Vagina (tissue), 2 donors: ENCODE measurements around the gene CSNK1D. TPM values are rescaled to one million over a fixed set of nuclear protein-coding genes. Genes with fewer than 3 reads are reported as not detected.

ENCODE experiments used
- DNase-seq, 2 donors: peaks; one replicate each; pipeline ENCODE4 v3.0.0-alpha.2; 2017; ENCODE audit errors: extremely low spot score in 2 of 2
- H3K27ac ChIP-seq: fragments of 200-600 bp; sonication (generic); one replicate; pipeline ENCODE4 v1.5.1; 2019
- H3K27me3 ChIP-seq: fragments of 200-600 bp; sonication (generic); one replicate; pipeline ENCODE4 v1.5.1; 2019
- H3K36me3 ChIP-seq, 2 donors: fragments of 200-600 bp; sonication (generic); one replicate each; pipeline ENCODE4 v1.5.1; 2017 to 2019
- H3K4me1 ChIP-seq: fragments of 200-600 bp; sonication (generic); one replicate; pipeline ENCODE4 v1.5.1; 2019
- H3K4me3 ChIP-seq, 2 donors: fragments of 200-600 bp; sonication (generic); 1 replicate in 1 of 2; 2 replicates in 1 of 2; pipeline ENCODE4 v1.5.1; 2016 to 2019
- H3K9me3 ChIP-seq: fragments of 200-600 bp; sonication (generic); one replicate; pipeline ENCODE4 v1.5.1; 2019
- CTCF ChIP-seq, 3 experiments: fragments of 450-650 bp in 2 of 3; fragments of 200-600 bp in 1 of 3; sonication (generic) in 1 of 3; IDR thresholded peaks; one replicate each; pipeline ENCODE4 v1.5.1; 2017 to 2019; ENCODE audit warnings: antibody characterized with exemption in 3 of 3, mild to moderate bottlenecking in 2 of 3, moderate library complexity in 2 of 3
- POLR2A ChIP-seq, 2 donors: fragments of 450-650 bp; IDR thresholded peaks; one replicate each; pipeline ENCODE4 v1.6.1; 2017; ENCODE audit warnings: antibody characterized with exemption in 2 of 2, mild to moderate bottlenecking in 2 of 2, moderate library complexity in 2 of 2
- POLR2AphosphoS5 ChIP-seq, 2 donors: sonication (generic); formaldehyde crosslinking; IDR thresholded peaks; one replicate each; pipeline ENCODE4 v1.9.0; 2017; ENCODE audit warnings: antibody characterized with exemption in 2 of 2, mild to moderate bottlenecking in 2 of 2, low read depth in 1 of 2; ENCODE audit not compliant: insufficient read depth in 1 of 2
- intact Hi-C: fragments of 100-400 bp; cut with DNase I; formaldehyde crosslinking; loops from one replicate; pipeline ENCODE4 v1.15.1; 2023
- total RNA-seq: library from RNA; depleted of rRNA; stranded (reverse); fragments of >200 nt; gene quantifications from one replicate; pipeline ENCODE4 v1.2.3, GENCODE V29; 2016

Gene CSNK1D
- total RNA-seq, 1 donor from 2014 or later: 67.8 TPM

- Histone ChIP-seq H3K4me1 (peaks cover 89% of the 10 kb centered on the region), H3K9me3 (no peaks in the 10 kb centered on the region), H3K27ac (peak overlapping the region; percentile 85), H3K27me3 (no peaks in the 10 kb centered on the region), H3K4me3 (peak overlapping the region; percentile 21 to 39), H3K36me3 (no peaks in the 10 kb centered on the region)
- TF ChIP-seq CTCF (IDR thresholded peaks at IDR 0.05) (no peak), POLR2AphosphoS5 (IDR thresholded peaks at IDR 0.05; ENCODE audit: insufficient read depth in 1 of 2, low read depth in 1 of 2) (no peak), POLR2A (IDR thresholded peaks at IDR 0.05) (no peak)
- intact Hi-C loops: no loop called here
- no peak for DNase-seq
Observed at GRCh38 chr17:82237746-82238471, 35.6 kb downstream of the CSNK1D start.

DNA sequence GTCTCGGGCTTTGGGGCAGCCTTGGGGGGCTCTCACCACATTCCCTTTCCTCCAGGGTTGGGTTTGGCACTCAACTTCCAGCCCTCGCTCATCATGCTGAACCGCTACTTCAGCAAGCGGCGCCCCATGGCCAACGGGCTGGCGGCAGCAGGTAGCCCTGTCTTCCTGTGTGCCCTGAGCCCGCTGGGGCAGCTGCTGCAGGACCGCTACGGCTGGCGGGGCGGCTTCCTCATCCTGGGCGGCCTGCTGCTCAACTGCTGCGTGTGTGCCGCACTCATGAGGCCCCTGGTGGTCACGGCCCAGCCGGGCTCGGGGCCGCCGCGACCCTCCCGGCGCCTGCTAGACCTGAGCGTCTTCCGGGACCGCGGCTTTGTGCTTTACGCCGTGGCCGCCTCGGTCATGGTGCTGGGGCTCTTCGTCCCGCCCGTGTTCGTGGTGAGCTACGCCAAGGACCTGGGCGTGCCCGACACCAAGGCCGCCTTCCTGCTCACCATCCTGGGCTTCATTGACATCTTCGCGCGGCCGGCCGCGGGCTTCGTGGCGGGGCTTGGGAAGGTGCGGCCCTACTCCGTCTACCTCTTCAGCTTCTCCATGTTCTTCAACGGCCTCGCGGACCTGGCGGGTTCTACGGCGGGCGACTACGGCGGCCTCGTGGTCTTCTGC is 36.3 kb downstream of the CSNK1D start:
- no peaks in the 10 kb centered on the region for H3K36me3 ChIP-seq
- DNase-seq: no peak
- intact Hi-C loops: no loop called here

GRCh38 chr17:82236142-82236971 is 37.1 kb downstream of the CSNK1D start:
- Histone ChIP-seq H3K4me3 (no peak overlapping the region), H3K36me3 (no peaks in the 10 kb centered on the region), H3K27me3 (no peaks in the 10 kb centered on the region), H3K9me3 (no peaks in the 10 kb centered on the region), H3K4me1 (peaks cover 89% of the 10 kb centered on the region), H3K27ac (peak overlapping the region; percentile 85)
- peak in 1 of 2 donors; percentile 27 for TF ChIP-seq POLR2AphosphoS5 (IDR thresholded peaks at IDR 0.05; ENCODE audit: insufficient read depth in 1 of 2, low read depth in 1 of 2)
- TF ChIP-seq POLR2A (IDR thresholded peaks at IDR 0.05): no peak
- TF ChIP-seq CTCF (IDR thresholded peaks at IDR 0.05): peak; percentile 75 to 87 (median 86)
- no peak for DNase-seq
- intact Hi-C loops: no loop called here

More for the DNA sequence above, 36.3 kb downstream of the CSNK1D start:
- Histone ChIP-seq H3K27me3 (no peaks in the 10 kb centered on the region), H3K4me1 (peaks cover 89% of the 10 kb centered on the region), H3K4me3 (no peak overlapping the region), H3K27ac (peak overlapping the region; percentile 85), H3K9me3 (no peaks in the 10 kb centered on the region)
- TF ChIP-seq POLR2A (IDR thresholded peaks at IDR 0.05) (no peak), CTCF (IDR thresholded peaks at IDR 0.05) (no peak), POLR2AphosphoS5 (IDR thresholded peaks at IDR 0.05; ENCODE audit: insufficient read depth in 1 of 2, low read depth in 1 of 2) (no peak)

GRCh38 chr17:82235775-82236141 is 37.7 kb downstream of the CSNK1D start:
- H3K27ac ChIP-seq: peak overlapping the region; percentile 85
- intact Hi-C loops: no loop called here
- H3K4me1 ChIP-seq: peaks cover 88% of the 10 kb centered on the region
- H3K4me3 ChIP-seq: no peak overlapping the region
- DNase-seq: no peak
- no peaks in the 10 kb centered on the region for H3K9me3 ChIP-seq
- no peaks in the 10 kb centered on the region for H3K27me3 ChIP-seq
- TF ChIP-seq POLR2AphosphoS5 (IDR thresholded peaks at IDR 0.05; ENCODE audit: insufficient read depth in 1 of 2, low read depth in 1 of 2): no peak
- TF ChIP-seq POLR2A (IDR thresholded peaks at IDR 0.05): no peak
- no peak for TF ChIP-seq CTCF (IDR thresholded peaks at IDR 0.05)
- no peaks in the 10 kb centered on the region for H3K36me3 ChIP-seq
